ENCODE measurements around the gene TOX2. TPM values are rescaled to one million over a fixed set of nuclear protein-coding genes. Genes with fewer than 3 reads are reported as not detected.

TOX2 gene
- total RNA-seq, 1 experiment from 2014 or later, result not detected

- H3K9me3 ChIP-seq, result peaks cover 38% of the 10 kb centered on the region
- H3K4me3 ChIP-seq (ENCODE audit: low read depth, low read length), result no peak overlapping the region
- peak in 1 of 2 experiments; percentile 3 for DNase-seq
- H3K27me3 Mint-ChIP-seq (ENCODE audit: insufficient read depth, unreplicated experiment), result peaks cover 10% of the 10 kb centered on the region
- no peaks in the 10 kb centered on the region for H3K4me1 Mint-ChIP-seq (ENCODE audit: low read depth, unreplicated experiment)
- no peaks in the 10 kb centered on the region for H3K36me3 ChIP-seq (ENCODE audit: control insufficient read depth, insufficient read depth, low read length)
- no peak overlapping the region for H3K4me3 Mint-ChIP-seq (ENCODE audit: unreplicated experiment)
- CTCF ChIA-PET, result no interaction called here
- BruUV-seq (replicated peaks), result no TSS peak
- TF ChIP-seq CTCF (IDR thresholded peaks at IDR 0.05; ENCODE audit: insufficient read depth in 1 of 2, low read depth in 1 of 2, low read length in 1 of 2, severe bottlenecking in 1 of 2, unreplicated experiment in 1 of 2), result no peak
- peaks cover 44% of the 10 kb centered on the region for H3K9me3 Mint-ChIP-seq (ENCODE audit: unreplicated experiment)
- no peak overlapping the region for H3K27ac Mint-ChIP-seq (ENCODE audit: unreplicated experiment)
- POLR2A ChIA-PET, result no interaction called here
- H3K36me3 Mint-ChIP-seq (ENCODE audit: insufficient read depth, unreplicated experiment), result no peaks in the 10 kb centered on the region
- intact Hi-C loops (cut with micrococcal nuclease; ENCODE audit: unreplicated experiment), result no loop called here
- no peaks in the 10 kb centered on the region for H3K27me3 ChIP-seq (replicated peaks; ENCODE audit: control insufficient read depth, insufficient read depth, low read length)
- peaks cover 4% of the 10 kb centered on the region; the same call in 1 of the 2 replicates for H3K4me1 ChIP-seq
Measured at GRCh38 chr20:43909720-43910119, 4.9 kb upstream of the TOX2 start.

- H3K36me3 ChIP-seq (ENCODE audit: control insufficient read depth, insufficient read depth, low read length), result no peaks in the 10 kb centered on the region
- POLR2A ChIA-PET, result no interaction called here
- Mint-ChIP-seq H3K36me3 (ENCODE audit: insufficient read depth, unreplicated experiment) (no peaks in the 10 kb centered on the region), H3K27ac (ENCODE audit: unreplicated experiment) (no peak overlapping the region), H3K9me3 (ENCODE audit: unreplicated experiment) (peaks cover 44% of the 10 kb centered on the region), H3K4me3 (ENCODE audit: unreplicated experiment) (no peak overlapping the region), H3K27me3 (ENCODE audit: insufficient read depth, unreplicated experiment) (peaks cover 16% of the 10 kb centered on the region), H3K4me1 (ENCODE audit: low read depth, unreplicated experiment) (no peaks in the 10 kb centered on the region)
- H3K4me3 ChIP-seq (ENCODE audit: low read depth, low read length), result no peak overlapping the region
- intact Hi-C loops (cut with micrococcal nuclease; ENCODE audit: unreplicated experiment), result no loop called here
- H3K27me3 ChIP-seq (replicated peaks; ENCODE audit: control insufficient read depth, insufficient read depth, low read length), result peaks cover 5% of the 10 kb centered on the region
- H3K4me1 ChIP-seq, result peaks cover 5% of the 10 kb centered on the region; the same call in 1 of the 2 replicates
- H3K9me3 ChIP-seq, result peaks cover 38% of the 10 kb centered on the region
- BruUV-seq (replicated peaks), result no TSS peak
- no peak for TF ChIP-seq CTCF (IDR thresholded peaks at IDR 0.05; ENCODE audit: insufficient read depth in 1 of 2, low read depth in 1 of 2, low read length in 1 of 2, severe bottlenecking in 1 of 2, unreplicated experiment in 1 of 2)
- DNase-seq, result peak in 1 of 2 experiments; percentile 39
- CTCF ChIA-PET, result no interaction called here
Measured at GRCh38 chr20:43910564-43910963, 4.1 kb upstream of the TOX2 start.

DNA sequence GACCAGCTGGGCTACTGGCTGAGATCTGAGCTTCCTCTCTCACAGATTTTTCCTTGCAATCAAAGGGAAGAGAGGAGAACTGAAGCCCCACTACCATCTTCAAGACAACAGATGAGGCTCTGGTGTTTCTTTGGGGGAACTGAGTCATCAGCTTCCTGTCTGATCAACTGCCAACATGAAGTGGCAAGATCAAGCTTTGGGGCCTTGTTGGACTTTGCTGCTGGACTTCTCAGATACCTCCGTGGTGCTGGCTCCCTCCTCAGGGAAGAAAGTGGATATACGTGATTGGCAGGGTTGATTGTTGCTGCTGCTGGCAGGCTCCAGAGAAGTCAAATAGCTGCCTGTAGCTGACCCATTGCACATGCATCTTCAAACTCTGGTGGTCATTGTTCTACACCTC, 3.6 kb upstream of the TOX2 start:
- CTCF ChIA-PET, result no interaction called here
- TF ChIP-seq CTCF (IDR thresholded peaks at IDR 0.05; ENCODE audit: insufficient read depth in 1 of 2, low read depth in 1 of 2, low read length in 1 of 2, severe bottlenecking in 1 of 2, unreplicated experiment in 1 of 2), result no peak
- peaks cover 44% of the 10 kb centered on the region for H3K9me3 Mint-ChIP-seq (ENCODE audit: unreplicated experiment)
- H3K4me3 ChIP-seq (ENCODE audit: low read depth, low read length), result no peak overlapping the region
- no TSS peak for BruUV-seq (replicated peaks)
- H3K36me3 Mint-ChIP-seq (ENCODE audit: insufficient read depth, unreplicated experiment), result no peaks in the 10 kb centered on the region
- peaks cover 5% of the 10 kb centered on the region for H3K27me3 ChIP-seq (replicated peaks; ENCODE audit: control insufficient read depth, insufficient read depth, low read length)
- no peaks in the 10 kb centered on the region for H3K36me3 ChIP-seq (ENCODE audit: control insufficient read depth, insufficient read depth, low read length)
- no peak overlapping the region for H3K27ac Mint-ChIP-seq (ENCODE audit: unreplicated experiment)
- peaks cover 16% of the 10 kb centered on the region for H3K27me3 Mint-ChIP-seq (ENCODE audit: insufficient read depth, unreplicated experiment)
- H3K4me3 Mint-ChIP-seq (ENCODE audit: unreplicated experiment), result no peak overlapping the region
- POLR2A ChIA-PET, result no interaction called here
- peak in 1 of 2 experiments; percentile 31 for DNase-seq
- intact Hi-C loops (cut with micrococcal nuclease; ENCODE audit: unreplicated experiment), result no loop called here
- H3K4me1 Mint-ChIP-seq (ENCODE audit: low read depth, unreplicated experiment), result no peaks in the 10 kb centered on the region
- peaks cover 38% of the 10 kb centered on the region for H3K9me3 ChIP-seq
- peaks cover 5% of the 10 kb centered on the region; the same call in 1 of the 2 replicates for H3K4me1 ChIP-seq

All from Caco-2 (cell line).